AG04450 (cell line): ENCODE results near the gene PPP1R13L. TPM values are rescaled to one million over a fixed set of nuclear protein-coding genes. Genes with fewer than 3 reads are reported as not detected.

Source experiments
- CTCF ChIA-PET: fragments of 300-600, 350-600 bp; formaldehyde crosslinking; extraction: SDS; loops from one replicate; lab custom pipeline; 2022; ENCODE audit warnings: antibody characterized with exemption, inconsistent platforms; lab: Charles Lee
- POLR2A ChIA-PET: fragments of 350-600 bp; formaldehyde crosslinking; extraction: SDS; loops from one replicate; lab custom pipeline; 2021; ENCODE audit warnings: antibody characterized with exemption, inconsistent platforms; lab: Yijun Ruan, JAX
- DNase-seq: peaks from one replicate; pipeline ENCODE4 v3.0.0-alpha.2; 2011; ENCODE audit warnings: low read depth, low spot score
- H3K27ac ChIP-seq: one replicate; pipeline ENCODE4 v1.5.1; 2012; ENCODE audit warnings: low read depth, low read length, control low read depth
- H3K27me3 ChIP-seq: one replicate; pipeline ENCODE4 v1.6.0; 2012; ENCODE audit warnings: low read length; ENCODE audit not compliant: control insufficient read depth, insufficient read depth
- H3K4me3 ChIP-seq: 2 replicates; pipeline ENCODE4 v1.5.1; 2011; ENCODE audit warnings: mild to moderate bottlenecking, low read depth, low read length, control low read depth
- H3K9me3 ChIP-seq: 2 replicates; pipeline ENCODE4 v1.5.1; 2012; ENCODE audit warnings: low read length; ENCODE audit not compliant: control insufficient read depth, insufficient read depth
- polyA plus RNA-seq: library from polyadenylated mRNA; depleted of rRNA; stranded (reverse); fragments of >200 nt; gene quantifications from 2 replicates; pipeline ENCODE4 v1.2.3, GENCODE V29; 2011
- TF ChIP-seq, protein P1 (sequence below): IDR thresholded peaks from 2 replicates; pipeline ENCODE4 v1.5.1; 2011; ENCODE audit warnings: low read depth, low read length, control low read depth, inconsistent platforms

Gene PPP1R13L
- polyA plus RNA-seq, 1 experiment: 2.4 TPM

DNA sequence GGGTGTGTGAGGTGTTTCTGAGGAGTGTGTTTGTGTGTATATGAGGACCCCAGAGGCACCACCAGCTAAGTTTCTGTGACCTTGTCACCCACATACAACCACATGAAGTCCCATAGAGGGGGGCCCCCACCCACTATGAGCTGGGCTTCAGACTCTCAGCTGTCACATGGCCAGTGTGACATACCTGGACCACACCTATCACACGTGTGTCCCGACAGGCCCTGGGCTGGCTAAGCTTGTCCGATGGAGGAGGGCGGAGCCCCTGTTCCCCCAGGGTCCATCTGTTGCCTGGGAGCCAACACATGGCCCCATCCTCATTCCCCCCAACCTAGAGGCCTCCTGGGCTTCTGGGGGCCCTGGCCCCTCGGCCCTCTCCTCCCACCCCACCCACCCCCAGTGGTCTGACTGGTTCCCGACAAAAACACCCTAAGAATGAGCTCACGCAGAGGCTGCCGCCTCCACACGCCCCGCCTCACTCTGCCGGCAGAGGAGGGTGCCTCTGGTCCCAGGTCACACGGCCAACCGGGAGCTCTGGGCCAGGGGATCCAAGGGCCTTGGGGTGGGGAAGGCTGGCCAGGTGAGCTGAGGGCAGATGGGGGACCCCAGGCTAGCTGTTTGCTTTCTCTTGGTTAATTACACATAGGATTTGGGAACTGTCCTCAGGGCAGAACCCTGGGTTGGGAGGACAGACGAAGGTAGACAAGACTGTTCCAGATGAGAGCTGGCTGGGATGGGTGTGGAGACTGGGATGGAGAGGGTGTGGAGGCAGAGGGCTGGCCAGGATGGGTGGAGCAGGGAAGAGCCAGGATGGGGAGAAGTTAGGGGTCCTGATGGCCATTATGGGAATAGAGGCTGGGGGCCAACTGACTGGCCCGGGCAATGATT, 60.0 kb downstream of the PPP1R13L start:
- H3K4me3 ChIP-seq: no peak overlapping the region
- H3K9me3 ChIP-seq: no peaks in the 10 kb centered on the region; the same call in 1 of the 2 replicates
- TF ChIP-seq, protein P1, sequence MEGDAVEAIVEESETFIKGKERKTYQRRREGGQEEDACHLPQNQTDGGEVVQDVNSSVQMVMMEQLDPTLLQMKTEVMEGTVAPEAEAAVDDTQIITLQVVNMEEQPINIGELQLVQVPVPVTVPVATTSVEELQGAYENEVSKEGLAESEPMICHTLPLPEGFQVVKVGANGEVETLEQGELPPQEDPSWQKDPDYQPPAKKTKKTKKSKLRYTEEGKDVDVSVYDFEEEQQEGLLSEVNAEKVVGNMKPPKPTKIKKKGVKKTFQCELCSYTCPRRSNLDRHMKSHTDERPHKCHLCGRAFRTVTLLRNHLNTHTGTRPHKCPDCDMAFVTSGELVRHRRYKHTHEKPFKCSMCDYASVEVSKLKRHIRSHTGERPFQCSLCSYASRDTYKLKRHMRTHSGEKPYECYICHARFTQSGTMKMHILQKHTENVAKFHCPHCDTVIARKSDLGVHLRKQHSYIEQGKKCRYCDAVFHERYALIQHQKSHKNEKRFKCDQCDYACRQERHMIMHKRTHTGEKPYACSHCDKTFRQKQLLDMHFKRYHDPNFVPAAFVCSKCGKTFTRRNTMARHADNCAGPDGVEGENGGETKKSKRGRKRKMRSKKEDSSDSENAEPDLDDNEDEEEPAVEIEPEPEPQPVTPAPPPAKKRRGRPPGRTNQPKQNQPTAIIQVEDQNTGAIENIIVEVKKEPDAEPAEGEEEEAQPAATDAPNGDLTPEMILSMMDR: no peak
- ChIA-PET POLR2A (interaction anchor here (0.6 to 0.9 kb wide), 4 partner anchors 29 to 163 kb away, joined by 3 to 8 read pairs (median 4); no protein-coding TSS in a partner anchor), CTCF (no interaction called here)
- no peak overlapping the region for H3K27ac ChIP-seq
- no peak for DNase-seq
- H3K27me3 ChIP-seq: peaks cover 6% of the 10 kb centered on the region

DNA sequence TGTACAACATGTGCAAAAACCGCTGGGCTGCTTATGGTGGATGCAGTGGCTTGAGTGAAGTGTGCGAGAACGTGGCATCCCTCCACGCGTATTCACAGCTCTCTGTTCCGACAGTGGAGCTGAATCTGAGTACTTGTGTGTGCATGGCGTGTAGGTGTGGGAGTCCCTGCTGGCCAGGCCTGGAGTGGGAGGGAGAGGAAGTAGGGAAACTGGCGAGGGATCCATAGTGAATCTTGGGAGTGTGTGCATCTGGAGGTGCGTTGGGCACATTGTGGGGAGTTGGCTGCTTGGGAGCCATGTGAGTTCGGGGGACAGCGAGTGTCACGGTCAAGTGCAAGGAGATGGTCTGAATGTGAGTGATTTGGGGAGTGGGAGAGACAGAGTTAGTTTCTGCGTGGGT, 62.0 kb downstream of the PPP1R13L start:
- TF ChIP-seq, protein P1: no peak
- CTCF ChIA-PET: no interaction called here
- DNase-seq: no peak
- Histone ChIP-seq H3K4me3 (no peak overlapping the region), H3K27ac (no peak overlapping the region), H3K9me3 (no peaks in the 10 kb centered on the region; the same call in 1 of the 2 replicates), H3K27me3 (peaks cover 6% of the 10 kb centered on the region)
- POLR2A ChIA-PET: no interaction called here

DNA sequence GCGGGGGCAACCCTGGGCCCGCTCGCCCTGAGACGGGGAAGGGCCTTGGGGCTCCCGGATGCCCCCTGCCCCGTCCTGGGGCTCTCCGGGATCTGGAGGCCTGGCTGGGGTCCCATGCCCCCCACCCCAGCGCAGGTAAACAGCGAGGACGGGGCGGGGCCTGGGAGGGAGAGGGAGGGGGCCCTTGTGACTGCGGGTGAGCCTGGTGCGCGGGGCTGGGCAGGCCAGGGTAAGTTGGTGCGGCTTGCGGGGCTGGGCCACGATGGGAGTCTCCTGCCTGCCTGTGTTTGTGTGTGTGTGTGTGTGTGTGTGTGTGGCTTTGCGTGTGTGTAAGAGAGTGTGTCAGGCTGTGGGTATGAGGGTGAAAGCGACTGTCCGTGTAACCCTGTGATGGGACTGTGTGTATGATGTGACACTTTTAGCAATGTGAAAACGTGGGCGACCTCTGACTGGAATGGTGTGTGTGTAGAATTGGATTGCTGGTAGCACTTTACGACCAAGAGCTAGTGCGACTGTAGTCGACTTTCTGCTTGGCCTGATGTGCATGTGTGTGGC, 63.9 kb downstream of the PPP1R13L start:
- Histone ChIP-seq H3K27me3 (peaks cover 6% of the 10 kb centered on the region), H3K27ac (no peak overlapping the region), H3K4me3 (0 out of 2 replicates have a peak overlapping the region, but pooled peaks have one; percentile 13), H3K9me3 (no peaks in the 10 kb centered on the region)
- POLR2A ChIA-PET: interaction anchor here (0.5 to 0.7 kb wide), 2 partner anchors 12 to 20 kb away, joined by 3 to 6 read pairs; no protein-coding TSS in a partner anchor
- CTCF ChIA-PET: interaction anchor here (0.6 kb wide), 1 partner anchor 320 kb away, joined by 4 read pairs; no protein-coding TSS in a partner anchor
- TF ChIP-seq, protein P1: no peak
- DNase-seq: no peak

DNA sequence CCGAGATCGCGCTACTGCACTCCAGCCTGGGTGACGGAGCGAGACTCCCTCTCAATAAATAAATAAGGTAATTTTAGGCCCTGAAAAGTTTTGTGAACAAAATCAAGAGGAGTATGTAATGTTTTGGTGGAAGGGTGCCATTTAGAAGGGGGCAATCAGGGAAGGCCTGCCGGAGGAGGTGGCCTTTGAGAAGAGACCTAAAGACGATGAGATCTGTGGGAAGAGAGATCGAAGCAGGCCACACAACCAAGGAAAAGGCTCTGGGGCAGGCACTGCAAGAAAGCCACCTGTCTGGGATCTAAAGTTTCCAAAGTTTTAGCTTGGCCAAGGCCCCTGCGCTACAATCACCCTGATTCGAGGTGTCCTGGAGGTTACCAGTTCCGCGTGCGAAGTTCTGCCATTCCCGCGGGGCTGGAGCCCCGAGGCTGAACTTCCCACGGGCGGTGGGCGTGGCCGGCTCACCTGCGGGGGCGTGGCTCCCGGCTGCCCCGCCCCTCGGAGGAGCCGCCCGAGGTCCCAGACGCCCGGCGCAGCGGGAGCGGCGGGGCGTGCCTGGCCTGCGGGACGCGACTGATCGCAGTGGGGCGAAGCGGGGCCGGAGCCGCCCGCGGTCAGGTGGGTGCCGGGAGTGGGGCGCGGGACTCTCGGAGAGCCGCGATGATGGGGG, 64.5 kb downstream of the PPP1R13L start, which contains the start of gene KLC3:
TSS of gene KLC3 (plus strand) at position 519 of the 667 bp plus-strand sequence. CDS start 4,792 bp downstream, outside the sequence.
- TF ChIP-seq, protein P1: no peak
- Histone ChIP-seq H3K4me3 (0 out of 2 replicates have a peak within 1 kb of the TSS, but pooled peaks have one; percentile 13), H3K27me3 (peaks cover 6% of the 10 kb centered on the region), H3K9me3 (no peaks in the 10 kb centered on the region), H3K27ac (no peak within 1 kb of the TSS)
- CTCF ChIA-PET: interaction anchor here (0.6 kb wide), 1 partner anchor 319 kb away, joined by 4 read pairs; no protein-coding TSS in a partner anchor
- no peak for DNase-seq
- POLR2A ChIA-PET: no interaction called here
